Neural cell (in vitro differentiated cells): ENCODE data around the gene NGFR.

ENCODE experiments used
- EP300 ChIP-seq: fragments of 450-650 bp; conservative IDR thresholded peaks from 2 replicates; pipeline ENCODE4 v1.6.1; 2014; ENCODE audit warnings: antibody characterized with exemption, mild to moderate bottlenecking, moderate library complexity; ENCODE audit not compliant: poor library complexity, severe bottlenecking
- EZH2 ChIP-seq: fragments of 200-600, 300-800 bp; shearing (Covaris generic), sonication (generic); IDR thresholded peaks from 2 replicates; pipeline ENCODE4 v1.6.1; 2014; ENCODE audit warnings: antibody characterized with exemption, low read length, borderline replicate concordance, mild to moderate bottlenecking; ENCODE audit not compliant: insufficient read depth, poor library complexity, severe bottlenecking
- MXI1 ChIP-seq: fragments of 450-650 bp; conservative IDR thresholded peaks from 2 replicates; pipeline ENCODE4 v1.6.1; 2014; ENCODE audit warnings: antibody characterized with exemption, mild to moderate bottlenecking; ENCODE audit not compliant: poor library complexity, severe bottlenecking
- POLR2AphosphoS5 ChIP-seq: IDR thresholded peaks from 2 replicates; pipeline ENCODE4 v1.6.1; 2012
- RAD21 ChIP-seq: fragments of 450-650 bp; conservative IDR thresholded peaks from 2 replicates; pipeline ENCODE4 v1.6.1; 2014; ENCODE audit warnings: antibody characterized with exemption, mild to moderate bottlenecking, moderate library complexity
- TAF1 ChIP-seq: IDR thresholded peaks from 2 replicates; pipeline ENCODE4 v1.6.1; 2012; ENCODE audit warnings: low read depth
- TF ChIP-seq, protein P1 (sequence below): fragments of 450-650 bp; IDR thresholded peaks from 2 replicates; pipeline ENCODE4 v1.5.1; 2014; ENCODE audit warnings: antibody characterized with exemption, mild to moderate bottlenecking, moderate library complexity; ENCODE audit not compliant: poor library complexity, severe bottlenecking
- TF ChIP-seq, protein P2 (sequence below): IDR thresholded peaks from 2 replicates; pipeline ENCODE4 v1.6.1; 2012; ENCODE audit warnings: borderline replicate concordance

DNA sequence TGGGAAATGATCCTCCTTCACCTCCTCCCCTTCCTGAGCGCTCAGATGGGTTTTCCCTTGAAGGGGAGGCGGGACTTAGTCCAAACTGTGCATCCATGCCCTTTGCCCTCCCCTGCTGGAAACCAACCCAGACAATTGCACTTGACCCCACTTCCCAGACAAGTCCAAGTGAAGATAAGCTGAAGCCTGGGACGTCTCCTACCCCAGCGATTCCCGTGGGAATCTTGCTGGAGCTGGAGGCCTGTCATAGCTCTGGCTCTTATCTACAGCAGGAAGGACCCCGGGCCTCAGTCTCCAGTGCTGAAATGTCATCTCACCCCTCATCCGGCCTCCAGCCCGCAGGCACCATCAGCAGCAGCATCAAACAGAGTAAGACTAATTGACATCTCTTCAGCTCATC is 6.5 kb upstream of the NGFR start:
- TF ChIP-seq EP300 (no peak), POLR2AphosphoS5 (no peak), EZH2 (no peak), TAF1 (no peak), RAD21 (no peak), MXI1 (no peak)
- TF ChIP-seq, protein P1, sequence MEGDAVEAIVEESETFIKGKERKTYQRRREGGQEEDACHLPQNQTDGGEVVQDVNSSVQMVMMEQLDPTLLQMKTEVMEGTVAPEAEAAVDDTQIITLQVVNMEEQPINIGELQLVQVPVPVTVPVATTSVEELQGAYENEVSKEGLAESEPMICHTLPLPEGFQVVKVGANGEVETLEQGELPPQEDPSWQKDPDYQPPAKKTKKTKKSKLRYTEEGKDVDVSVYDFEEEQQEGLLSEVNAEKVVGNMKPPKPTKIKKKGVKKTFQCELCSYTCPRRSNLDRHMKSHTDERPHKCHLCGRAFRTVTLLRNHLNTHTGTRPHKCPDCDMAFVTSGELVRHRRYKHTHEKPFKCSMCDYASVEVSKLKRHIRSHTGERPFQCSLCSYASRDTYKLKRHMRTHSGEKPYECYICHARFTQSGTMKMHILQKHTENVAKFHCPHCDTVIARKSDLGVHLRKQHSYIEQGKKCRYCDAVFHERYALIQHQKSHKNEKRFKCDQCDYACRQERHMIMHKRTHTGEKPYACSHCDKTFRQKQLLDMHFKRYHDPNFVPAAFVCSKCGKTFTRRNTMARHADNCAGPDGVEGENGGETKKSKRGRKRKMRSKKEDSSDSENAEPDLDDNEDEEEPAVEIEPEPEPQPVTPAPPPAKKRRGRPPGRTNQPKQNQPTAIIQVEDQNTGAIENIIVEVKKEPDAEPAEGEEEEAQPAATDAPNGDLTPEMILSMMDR, result no peak
- TF ChIP-seq, protein P2, sequence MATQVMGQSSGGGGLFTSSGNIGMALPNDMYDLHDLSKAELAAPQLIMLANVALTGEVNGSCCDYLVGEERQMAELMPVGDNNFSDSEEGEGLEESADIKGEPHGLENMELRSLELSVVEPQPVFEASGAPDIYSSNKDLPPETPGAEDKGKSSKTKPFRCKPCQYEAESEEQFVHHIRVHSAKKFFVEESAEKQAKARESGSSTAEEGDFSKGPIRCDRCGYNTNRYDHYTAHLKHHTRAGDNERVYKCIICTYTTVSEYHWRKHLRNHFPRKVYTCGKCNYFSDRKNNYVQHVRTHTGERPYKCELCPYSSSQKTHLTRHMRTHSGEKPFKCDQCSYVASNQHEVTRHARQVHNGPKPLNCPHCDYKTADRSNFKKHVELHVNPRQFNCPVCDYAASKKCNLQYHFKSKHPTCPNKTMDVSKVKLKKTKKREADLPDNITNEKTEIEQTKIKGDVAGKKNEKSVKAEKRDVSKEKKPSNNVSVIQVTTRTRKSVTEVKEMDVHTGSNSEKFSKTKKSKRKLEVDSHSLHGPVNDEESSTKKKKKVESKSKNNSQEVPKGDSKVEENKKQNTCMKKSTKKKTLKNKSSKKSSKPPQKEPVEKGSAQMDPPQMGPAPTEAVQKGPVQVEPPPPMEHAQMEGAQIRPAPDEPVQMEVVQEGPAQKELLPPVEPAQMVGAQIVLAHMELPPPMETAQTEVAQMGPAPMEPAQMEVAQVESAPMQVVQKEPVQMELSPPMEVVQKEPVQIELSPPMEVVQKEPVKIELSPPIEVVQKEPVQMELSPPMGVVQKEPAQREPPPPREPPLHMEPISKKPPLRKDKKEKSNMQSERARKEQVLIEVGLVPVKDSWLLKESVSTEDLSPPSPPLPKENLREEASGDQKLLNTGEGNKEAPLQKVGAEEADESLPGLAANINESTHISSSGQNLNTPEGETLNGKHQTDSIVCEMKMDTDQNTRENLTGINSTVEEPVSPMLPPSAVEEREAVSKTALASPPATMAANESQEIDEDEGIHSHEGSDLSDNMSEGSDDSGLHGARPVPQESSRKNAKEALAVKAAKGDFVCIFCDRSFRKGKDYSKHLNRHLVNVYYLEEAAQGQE, result no peak
